ENCODE results near the gene PSME1.

Gene PSME1

GRCh38 chr14:24141097-24141880, 5.3 kb downstream of the PSME1 start, which contains the start of gene EMC9:
Gene EMC9 (minus strand): TSS chr14:24141591. CDS start chr14:24141304, 287 bp downstream.
- peak; percentile 69 for TF ChIP-seq POLR2A (IDR thresholded peaks at IDR 0.05; ENCODE audit: low read depth, low read length)
- peak; percentile 88 for DNase-seq (ENCODE audit: insufficient read length, low spot score)
- FAIRE-seq: peak; percentile 81

DNA sequence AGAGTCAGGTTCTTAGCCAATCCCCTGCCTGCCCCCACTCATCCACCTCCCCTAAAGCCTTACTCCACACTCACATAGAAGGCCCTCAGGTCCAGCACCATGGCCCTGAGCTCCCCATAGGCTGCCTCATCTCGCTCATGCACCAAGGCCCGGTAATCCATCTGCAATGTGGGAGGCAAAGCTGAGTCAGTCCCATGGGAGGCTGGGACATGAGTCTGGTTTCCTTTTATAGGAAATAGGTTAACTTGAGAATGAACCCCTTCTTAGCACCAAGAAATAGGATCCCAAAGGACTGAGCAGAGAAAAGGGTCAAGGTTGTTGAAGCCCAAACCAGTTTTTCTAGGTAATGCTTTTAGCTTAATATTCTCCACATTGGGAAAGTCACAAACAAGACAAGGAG, 7.5 kb downstream of the PSME1 start:
- TF ChIP-seq POLR2A (IDR thresholded peaks at IDR 0.05; ENCODE audit: low read depth, low read length): no peak
- FAIRE-seq (no peak), DNase-seq (ENCODE audit: insufficient read length, low spot score) (no peak)

DNA sequence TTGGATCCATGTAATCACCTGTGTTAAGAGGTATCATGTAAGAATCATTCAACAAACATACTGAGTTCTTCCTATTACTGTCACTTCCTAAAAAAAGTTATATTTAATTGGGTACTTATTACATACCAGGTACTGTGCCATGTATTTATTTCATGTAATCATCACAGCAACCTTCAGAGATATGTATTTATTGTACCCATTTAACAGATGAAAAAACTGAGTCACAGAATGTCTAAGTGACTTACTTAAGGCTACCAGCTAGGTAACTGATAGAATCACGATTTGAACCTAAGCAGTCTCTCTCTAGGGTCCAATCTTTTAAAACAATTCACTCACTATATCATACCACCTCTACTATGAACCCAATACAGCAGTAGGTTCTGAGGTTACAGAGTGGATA, 8.5 kb downstream of the PSME1 start:
- TF ChIP-seq POLR2A (IDR thresholded peaks at IDR 0.05; ENCODE audit: low read depth, low read length): no peak
- no peak for DNase-seq (ENCODE audit: insufficient read length, low spot score)
- no peak for FAIRE-seq

- FAIRE-seq: no peak
- no peak for TF ChIP-seq POLR2A (IDR thresholded peaks at IDR 0.05; ENCODE audit: low read depth, low read length)
- no peak for DNase-seq (ENCODE audit: insufficient read length, low spot score)
These were observed 9.2 kb downstream of the PSME1 start for GRCh38 chr14:24145219-24145618.

- FAIRE-seq: no peak
- no peak for TF ChIP-seq POLR2A (IDR thresholded peaks at IDR 0.05; ENCODE audit: low read depth, low read length)
These were observed 9.9 kb downstream of the PSME1 start for GRCh38 chr14:24145690-24146452.

GRCh38 chr14:24146453-24146977, 10.5 kb downstream of the PSME1 start, which contains the start of gene PSME2:
Gene PSME2 (minus strand): TSS chr14:24146610. CDS start chr14:24146581, 29 bp downstream.
- DNase-seq (ENCODE audit: insufficient read length, low spot score): peak; percentile 89
- peak; percentile 30 for FAIRE-seq
- peak; percentile 50; the same call in 1 of the 2 replicates for TF ChIP-seq POLR2A (IDR thresholded peaks at IDR 0.05; ENCODE audit: low read depth, low read length)

More at GRCh38 chr14:24145690-24146452, 9.9 kb downstream of the PSME1 start:
- no peak for DNase-seq (ENCODE audit: insufficient read length, low spot score)

DNA sequence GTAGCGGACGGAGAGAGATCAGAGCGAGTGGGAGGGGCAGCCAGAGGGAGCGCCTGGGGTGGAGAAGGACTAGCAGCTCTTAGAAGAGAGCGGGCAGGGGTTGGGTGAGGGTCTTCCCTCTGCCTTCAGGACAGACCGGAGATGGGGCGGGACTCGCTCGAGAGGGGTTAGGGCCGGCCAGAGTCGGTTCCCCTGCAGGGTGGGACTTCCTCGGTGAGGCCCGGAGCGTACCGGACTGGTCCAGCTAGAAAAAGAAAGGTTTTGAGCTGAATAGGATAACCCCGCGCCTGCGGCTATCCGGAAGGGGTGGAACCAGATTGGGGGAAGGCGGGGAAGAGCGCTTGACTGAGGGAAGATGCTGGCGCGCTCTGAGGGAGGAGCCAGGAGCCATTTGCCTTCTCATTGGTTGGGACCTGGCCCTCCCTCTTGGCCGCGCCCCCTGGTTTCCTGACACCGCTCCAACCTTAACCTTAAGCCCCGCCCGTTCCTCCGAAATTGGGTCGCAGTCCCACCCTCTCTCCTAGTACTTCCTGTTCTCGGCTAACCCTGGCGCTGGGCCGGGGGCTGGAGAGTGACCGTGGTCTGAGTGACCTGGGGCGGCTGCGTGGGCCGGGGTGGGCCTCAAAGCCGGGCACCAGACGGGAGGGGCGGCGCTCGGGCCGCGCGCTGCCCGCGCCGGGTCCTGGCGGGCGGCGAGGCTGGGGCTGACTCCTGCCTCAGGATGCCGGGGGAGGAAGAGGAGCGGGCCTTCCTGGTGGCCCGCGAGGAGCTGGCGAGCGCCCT, 11.2 kb downstream of the PSME1 start, which contains the start of gene RNF31:
Gene RNF31 (plus strand): TSS at position 521 of the 783 bp plus-strand sequence. CDS start 201 bp downstream, at position 722.
- FAIRE-seq (peak; percentile 61), DNase-seq (ENCODE audit: insufficient read length, low spot score) (peak; percentile 75)
- peak; percentile 50; the same call in 1 of the 2 replicates for TF ChIP-seq POLR2A (IDR thresholded peaks at IDR 0.05; ENCODE audit: low read depth, low read length)

DNA sequence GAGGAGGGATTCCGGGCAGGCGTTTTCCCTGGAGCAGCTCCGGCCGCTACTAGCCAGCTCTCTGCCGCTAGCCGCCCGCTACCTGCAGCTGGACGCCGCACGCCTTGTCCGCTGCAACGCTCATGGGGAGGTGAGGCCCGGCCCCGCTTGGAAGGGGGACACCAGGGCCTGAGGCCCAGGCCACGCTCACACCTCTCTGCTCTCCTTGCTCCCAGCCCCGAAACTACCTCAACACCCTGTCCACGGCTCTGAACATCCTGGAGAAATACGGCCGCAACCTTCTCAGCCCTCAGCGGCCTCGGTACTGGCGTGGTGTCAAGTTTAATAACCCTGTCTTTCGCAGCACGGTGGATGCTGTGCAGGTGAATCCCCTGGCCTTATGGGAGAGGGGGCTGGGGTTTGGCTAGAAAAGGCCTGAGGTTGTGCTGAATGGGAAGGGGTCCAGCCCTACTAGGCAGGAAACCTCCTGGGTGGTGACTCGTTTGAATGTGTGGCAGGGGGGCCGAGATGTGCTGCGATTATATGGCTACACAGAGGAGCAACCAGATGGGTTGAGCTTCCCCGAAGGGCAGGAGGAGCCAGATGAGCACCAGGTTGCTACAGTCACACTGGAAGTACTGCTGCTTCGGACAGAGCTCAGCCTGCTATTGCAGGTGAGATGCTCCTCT, 11.9 kb downstream of the PSME1 start:
- FAIRE-seq (no peak), DNase-seq (ENCODE audit: insufficient read length, low spot score) (no peak)
- TF ChIP-seq POLR2A (IDR thresholded peaks at IDR 0.05; ENCODE audit: low read depth, low read length): no peak

DNA sequence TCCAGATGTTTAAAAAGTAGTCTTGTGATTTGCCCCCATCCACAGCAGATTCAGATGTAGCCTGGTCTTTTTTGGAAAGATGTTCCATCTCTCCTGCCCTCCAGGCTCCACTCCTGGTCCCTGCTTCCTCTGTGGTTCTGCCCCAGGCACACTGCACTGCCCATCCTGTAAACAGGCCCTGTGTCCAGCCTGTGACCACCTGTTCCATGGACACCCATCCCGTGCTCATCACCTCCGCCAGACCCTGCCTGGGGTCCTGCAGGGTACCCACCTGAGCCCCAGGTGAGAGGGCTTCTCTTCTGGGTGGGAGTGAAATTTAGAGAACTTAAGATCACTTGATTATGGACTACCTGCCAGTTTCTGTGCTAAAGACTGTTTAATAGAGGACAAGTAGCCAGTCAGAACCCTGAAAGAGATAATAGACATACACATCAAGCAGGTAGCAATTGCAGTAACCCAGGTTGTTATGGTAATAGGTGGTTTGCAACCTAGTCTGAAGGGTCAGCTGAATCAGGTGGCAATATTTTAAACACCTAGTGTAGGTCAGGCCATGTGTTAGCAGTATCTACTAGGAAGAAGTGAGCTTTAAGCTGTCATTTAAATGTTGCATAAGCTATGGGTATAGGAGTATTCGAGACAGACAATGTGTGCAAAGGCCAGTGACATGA, 13.4 kb downstream of the PSME1 start:
- DNase-seq (ENCODE audit: insufficient read length, low spot score) (no peak), FAIRE-seq (no peak)
- no peak for TF ChIP-seq POLR2A (IDR thresholded peaks at IDR 0.05; ENCODE audit: low read depth, low read length)

- TF ChIP-seq POLR2A (IDR thresholded peaks at IDR 0.05; ENCODE audit: low read depth, low read length): no peak
- FAIRE-seq: no peak
These were observed 14.1 kb downstream of the PSME1 start for GRCh38 chr14:24150061-24150460.

GRCh38 chr14:24150567-24150966, 14.6 kb downstream of the PSME1 start:
- DNase-seq (ENCODE audit: insufficient read length, low spot score): no peak
- no peak for FAIRE-seq
- no peak for TF ChIP-seq POLR2A (IDR thresholded peaks at IDR 0.05; ENCODE audit: low read depth, low read length)

More at GRCh38 chr14:24150061-24150460, 14.1 kb downstream of the PSME1 start:
- no peak for DNase-seq (ENCODE audit: insufficient read length, low spot score)

- TF ChIP-seq POLR2A (IDR thresholded peaks at IDR 0.05; ENCODE audit: low read depth, low read length): no peak
- DNase-seq (ENCODE audit: insufficient read length, low spot score): no peak
- no peak for FAIRE-seq
These were observed 15.0 kb downstream of the PSME1 start for GRCh38 chr14:24150993-24151392.

Data from H54 (cell line).